ENCODE results near the gene SPHK1.

DNA sequence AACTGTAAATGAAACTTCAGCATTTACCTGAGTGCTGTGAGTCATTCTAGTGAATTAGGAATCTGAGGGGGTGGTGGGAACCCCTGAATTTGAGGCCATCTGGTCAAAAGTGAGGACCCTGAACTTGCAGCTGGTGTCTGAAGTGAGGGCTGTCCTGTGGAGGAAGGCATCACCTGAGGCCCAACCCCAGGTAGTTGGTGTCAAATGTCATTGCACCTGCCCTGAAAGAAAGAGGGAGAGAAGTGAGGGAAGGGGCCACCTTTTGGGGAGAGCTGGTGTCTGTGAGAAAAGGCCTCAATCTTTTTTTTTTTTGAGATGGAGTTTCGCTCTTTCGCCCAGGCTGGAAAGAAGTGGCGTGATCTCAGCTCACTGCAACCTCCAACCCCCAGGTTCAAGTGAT, 18.2 kb upstream of the SPHK1 start:
- TF ChIP-seq, protein P1, sequence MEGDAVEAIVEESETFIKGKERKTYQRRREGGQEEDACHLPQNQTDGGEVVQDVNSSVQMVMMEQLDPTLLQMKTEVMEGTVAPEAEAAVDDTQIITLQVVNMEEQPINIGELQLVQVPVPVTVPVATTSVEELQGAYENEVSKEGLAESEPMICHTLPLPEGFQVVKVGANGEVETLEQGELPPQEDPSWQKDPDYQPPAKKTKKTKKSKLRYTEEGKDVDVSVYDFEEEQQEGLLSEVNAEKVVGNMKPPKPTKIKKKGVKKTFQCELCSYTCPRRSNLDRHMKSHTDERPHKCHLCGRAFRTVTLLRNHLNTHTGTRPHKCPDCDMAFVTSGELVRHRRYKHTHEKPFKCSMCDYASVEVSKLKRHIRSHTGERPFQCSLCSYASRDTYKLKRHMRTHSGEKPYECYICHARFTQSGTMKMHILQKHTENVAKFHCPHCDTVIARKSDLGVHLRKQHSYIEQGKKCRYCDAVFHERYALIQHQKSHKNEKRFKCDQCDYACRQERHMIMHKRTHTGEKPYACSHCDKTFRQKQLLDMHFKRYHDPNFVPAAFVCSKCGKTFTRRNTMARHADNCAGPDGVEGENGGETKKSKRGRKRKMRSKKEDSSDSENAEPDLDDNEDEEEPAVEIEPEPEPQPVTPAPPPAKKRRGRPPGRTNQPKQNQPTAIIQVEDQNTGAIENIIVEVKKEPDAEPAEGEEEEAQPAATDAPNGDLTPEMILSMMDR (IDR thresholded peaks at IDR 0.05; ENCODE audit: extremely low read depth in 1 of 2, insufficient read depth in 1 of 2, low read depth in 1 of 2, low read length in 2 of 2) = no peak
- no peak for TF ChIP-seq POLR2A (IDR thresholded peaks at IDR 0.05; ENCODE audit: low read depth, low read length)
- no peak for TF ChIP-seq POLR2AphosphoS5 (IDR thresholded peaks at IDR 0.05; ENCODE audit: insufficient read depth, low read depth, low read length)
- no peak for TF ChIP-seq EZH2 (IDR thresholded peaks at IDR 0.05; ENCODE audit: borderline replicate concordance, low read depth, low read length, severe bottlenecking)

Measured in endothelial cell of umbilical vein (primary cell).